Stomach (tissue), 9 donors: Measurements from ENCODE around the gene AMMECR1L. TPM values are rescaled to one million over a fixed set of nuclear protein-coding genes. Genes with fewer than 3 reads are reported as not detected.

Experiments used
- DNase-seq, 2 donors: peaks; one replicate each; pipeline versions ENCODE4 v3.0.0 to v3.0.0-alpha.2; 2013 to 2019
- H3K27ac ChIP-seq, 5 donors: fragments of 200-600 bp in 4 of 5; sonication (generic) in 4 of 5; one replicate each; pipeline ENCODE4 v1.5.1; 2013 to 2019; ENCODE audit warnings: mild to moderate bottlenecking in 1 of 5, moderate library complexity in 1 of 5
- H3K27me3 ChIP-seq, 3 donors: fragments of 200-600 bp; sonication (generic); one replicate each; pipeline ENCODE4 v1.5.1; 2017 to 2019; ENCODE audit warnings: mixed run types in 1 of 3
- H3K36me3 ChIP-seq, 4 donors: fragments of 200-600 bp; sonication (generic); 1 replicate in 3 of 4; 2 replicates in 1 of 4; pipeline ENCODE4 v1.5.1; 2016 to 2019
- H3K4me1 ChIP-seq, 4 donors: fragments of 200-600 bp; sonication (generic); one replicate each; pipeline ENCODE4 v1.5.1; 2016 to 2019
- H3K4me3 ChIP-seq, 4 donors: fragments of 200-600 bp; sonication (generic) in 3 of 4; one replicate each; pipeline ENCODE4 v1.5.1; 2016 to 2019; ENCODE audit warnings: mild to moderate bottlenecking in 1 of 4
- H3K9me3 ChIP-seq, 4 donors: fragments of 200-600 bp; sonication (generic); one replicate each; pipeline ENCODE4 v1.5.1; 2016 to 2019
- EP300 ChIP-seq: sonication (generic); formaldehyde crosslinking; IDR thresholded peaks from one replicate; pipeline ENCODE4 v1.6.1; 2017; ENCODE audit warnings: antibody characterized with exemption
- POLR2A ChIP-seq, 4 donors: fragments of 450-650 bp; IDR thresholded peaks; one replicate each; pipeline ENCODE4 v1.6.1; 2016; ENCODE audit warnings: antibody characterized with exemption in 4 of 4, control low read depth in 2 of 4, mild to moderate bottlenecking in 1 of 4, moderate library complexity in 1 of 4
- POLR2AphosphoS5 ChIP-seq, 3 donors: sonication (generic); formaldehyde crosslinking; IDR thresholded peaks; one replicate each; pipeline ENCODE4 v1.6.1; 2016; ENCODE audit warnings: antibody characterized with exemption in 3 of 3
- WGBS, 5 donors: extraction: QIAGEN DNeasy Blood & Tissue Kit in 3 of 5; methylation state at CpG; one replicate each; pipeline versions ENCODE4 v1.1.5 to v1.1.7; 2013 to 2018; 5-methylcytosine and 5-hydroxymethylcytosine counted together
- intact Hi-C: fragments of 100-400 bp; cut with DNase I; formaldehyde crosslinking; loops from one replicate; pipeline ENCODE4 v1.15.1; 2023; ENCODE audit warnings: low total_unique reads
- polyA plus RNA-seq, 3 donors: library from polyadenylated mRNA; stranded (reverse); fragments of 200-250 nt; gene quantifications; one replicate each; pipeline ENCODE4 v1.2.3, GENCODE V29; 2013
- total RNA-seq, 5 donors: library from RNA; depleted of rRNA; stranded (reverse); fragments of >200 nt; gene quantifications; one replicate each; pipeline versions ENCODE4 v1.1.0 to v1.2.3, GENCODE V29; 2014 to 2016
- TF ChIP-seq, protein P1 (sequence below), 7 experiments: fragments of 450-650 bp in 4 of 7; fragments of 200-600 bp in 3 of 7; sonication (generic) in 3 of 7; IDR thresholded peaks; one replicate each; pipeline ENCODE4 v1.5.1; 2016 to 2019; ENCODE audit warnings: antibody characterized with exemption in 7 of 7, control low read depth in 2 of 7, mild to moderate bottlenecking in 1 of 7
- donor health status: healthy with polysubstance abuse.
- donor health status: Bipolar disorder and iron deficiency.
- donor health status: healthy.

Gene AMMECR1L
- total and polyA plus RNA-seq, 8 donors = 1.4 to 19.8 (median 6.6) TPM

DNA sequence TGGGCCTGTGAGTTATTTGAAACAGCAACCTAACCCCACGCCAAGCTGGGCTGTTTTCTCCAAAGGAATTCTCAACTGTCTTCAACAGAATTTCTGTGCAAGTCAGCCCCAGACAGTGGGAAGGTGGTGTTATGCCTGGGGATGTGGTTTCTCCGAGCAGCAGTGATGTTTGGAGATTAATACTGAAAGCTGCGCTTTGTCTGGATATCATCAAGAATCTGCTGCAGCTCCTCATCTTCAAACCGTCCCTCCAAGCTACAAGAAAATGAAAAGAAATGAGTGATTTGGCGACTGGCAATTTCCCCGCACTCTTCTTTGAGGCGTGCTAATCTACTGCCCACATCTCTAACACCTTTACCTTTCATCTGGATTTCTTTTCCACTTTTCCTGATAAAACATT lies 37.8 kb downstream of the AMMECR1L start:
- H3K36me3 ChIP-seq = peaks cover 48 to 87% (median 84%) of the 10 kb centered on the region in 4 donors

DNA sequence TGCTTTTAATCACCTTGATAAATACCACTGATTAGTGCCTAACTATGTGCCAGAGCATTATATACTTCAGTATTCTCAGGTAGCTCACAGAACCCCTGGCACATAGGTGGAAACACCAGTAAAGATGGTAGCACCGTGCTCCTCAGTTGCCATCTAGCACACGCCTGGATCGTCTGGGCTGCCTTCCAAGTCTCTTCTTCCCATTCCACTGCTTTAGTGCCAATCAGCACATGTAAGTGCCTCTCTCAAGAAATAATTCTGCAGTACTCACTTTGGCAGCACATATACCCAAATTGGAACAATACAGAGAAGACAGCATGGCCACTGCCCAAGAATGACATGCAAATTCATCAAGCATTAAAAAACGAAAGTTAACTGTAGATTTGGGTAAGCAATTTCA lies 40.8 kb downstream of the AMMECR1L start:
- Histone ChIP-seq H3K27ac (no peak overlapping the region), H3K36me3 (peaks cover 37 to 57% (median 55%) of the 10 kb centered on the region in 4 donors), H3K9me3 (no peaks in the 10 kb centered on the region), H3K4me1 (no peaks in the 10 kb centered on the region), H3K27me3 (no peaks in the 10 kb centered on the region), H3K4me3 (no peak overlapping the region)
- TF ChIP-seq POLR2AphosphoS5 (IDR thresholded peaks at IDR 0.05) (no peak), EP300 (no peak), POLR2A (IDR thresholded peaks at IDR 0.05) (no peak)
- TF ChIP-seq, protein P1, sequence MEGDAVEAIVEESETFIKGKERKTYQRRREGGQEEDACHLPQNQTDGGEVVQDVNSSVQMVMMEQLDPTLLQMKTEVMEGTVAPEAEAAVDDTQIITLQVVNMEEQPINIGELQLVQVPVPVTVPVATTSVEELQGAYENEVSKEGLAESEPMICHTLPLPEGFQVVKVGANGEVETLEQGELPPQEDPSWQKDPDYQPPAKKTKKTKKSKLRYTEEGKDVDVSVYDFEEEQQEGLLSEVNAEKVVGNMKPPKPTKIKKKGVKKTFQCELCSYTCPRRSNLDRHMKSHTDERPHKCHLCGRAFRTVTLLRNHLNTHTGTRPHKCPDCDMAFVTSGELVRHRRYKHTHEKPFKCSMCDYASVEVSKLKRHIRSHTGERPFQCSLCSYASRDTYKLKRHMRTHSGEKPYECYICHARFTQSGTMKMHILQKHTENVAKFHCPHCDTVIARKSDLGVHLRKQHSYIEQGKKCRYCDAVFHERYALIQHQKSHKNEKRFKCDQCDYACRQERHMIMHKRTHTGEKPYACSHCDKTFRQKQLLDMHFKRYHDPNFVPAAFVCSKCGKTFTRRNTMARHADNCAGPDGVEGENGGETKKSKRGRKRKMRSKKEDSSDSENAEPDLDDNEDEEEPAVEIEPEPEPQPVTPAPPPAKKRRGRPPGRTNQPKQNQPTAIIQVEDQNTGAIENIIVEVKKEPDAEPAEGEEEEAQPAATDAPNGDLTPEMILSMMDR (IDR thresholded peaks at IDR 0.05) = no peak
- 81 to 92% (median 87%) methylated on average over 4 of the region's 4 CpGs for WGBS, 5 donors
- intact Hi-C loops = no loop called here
- no peak for DNase-seq

More for the DNA sequence above, 37.8 kb downstream of the AMMECR1L start:
- no peaks in the 10 kb centered on the region for H3K4me1 ChIP-seq
- no peak overlapping the region for H3K27ac ChIP-seq
- H3K9me3 ChIP-seq = no peaks in the 10 kb centered on the region
- no peaks in the 10 kb centered on the region for H3K27me3 ChIP-seq
- no peak for DNase-seq
- TF ChIP-seq, protein P1 (IDR thresholded peaks at IDR 0.05) = no peak
- TF ChIP-seq POLR2AphosphoS5 (IDR thresholded peaks at IDR 0.05) = no peak
- no peak for TF ChIP-seq EP300
- TF ChIP-seq POLR2A (IDR thresholded peaks at IDR 0.05) = no peak
- 84 to 91% (median 87%) methylated on average over 7 of the region's 7 CpGs for WGBS, 5 donors
- intact Hi-C loops = no loop called here
- H3K4me3 ChIP-seq = no peak overlapping the region

DNA sequence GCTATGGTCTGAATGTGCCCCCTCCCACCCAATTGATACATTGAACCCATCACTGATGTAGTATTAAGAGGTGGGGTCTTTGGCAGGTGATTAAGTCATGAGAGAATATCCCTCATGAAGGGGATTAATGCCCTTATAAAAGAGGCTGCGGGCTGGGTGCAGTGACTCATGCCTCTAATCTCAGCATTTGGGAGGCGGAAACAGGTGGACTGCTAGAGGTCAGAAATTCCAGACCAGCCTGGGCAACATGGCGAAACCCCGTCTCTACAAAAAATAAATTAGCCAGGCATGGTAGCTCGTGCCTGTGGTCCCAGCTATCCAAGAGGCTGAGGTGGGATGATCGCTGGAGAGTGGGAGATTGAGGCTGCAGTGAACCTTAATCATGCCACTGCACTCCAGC lies 42.1 kb downstream of the AMMECR1L start:
- 91 to 96% (median 93%) methylated on average over 6 of the region's 6 CpGs for WGBS, 5 donors
- Histone ChIP-seq H3K9me3 (no peaks in the 10 kb centered on the region), H3K4me1 (no peaks in the 10 kb centered on the region), H3K4me3 (no peak overlapping the region), H3K27me3 (no peaks in the 10 kb centered on the region), H3K36me3 (peaks cover 29 to 44% (median 42%) of the 10 kb centered on the region in 4 donors), H3K27ac (no peak overlapping the region)
- DNase-seq = no peak
- no peak for TF ChIP-seq POLR2A (IDR thresholded peaks at IDR 0.05)
- no peak for TF ChIP-seq POLR2AphosphoS5 (IDR thresholded peaks at IDR 0.05)
- TF ChIP-seq, protein P1 (IDR thresholded peaks at IDR 0.05) = no peak
- TF ChIP-seq EP300 = no peak
- intact Hi-C loops = no loop called here

DNA sequence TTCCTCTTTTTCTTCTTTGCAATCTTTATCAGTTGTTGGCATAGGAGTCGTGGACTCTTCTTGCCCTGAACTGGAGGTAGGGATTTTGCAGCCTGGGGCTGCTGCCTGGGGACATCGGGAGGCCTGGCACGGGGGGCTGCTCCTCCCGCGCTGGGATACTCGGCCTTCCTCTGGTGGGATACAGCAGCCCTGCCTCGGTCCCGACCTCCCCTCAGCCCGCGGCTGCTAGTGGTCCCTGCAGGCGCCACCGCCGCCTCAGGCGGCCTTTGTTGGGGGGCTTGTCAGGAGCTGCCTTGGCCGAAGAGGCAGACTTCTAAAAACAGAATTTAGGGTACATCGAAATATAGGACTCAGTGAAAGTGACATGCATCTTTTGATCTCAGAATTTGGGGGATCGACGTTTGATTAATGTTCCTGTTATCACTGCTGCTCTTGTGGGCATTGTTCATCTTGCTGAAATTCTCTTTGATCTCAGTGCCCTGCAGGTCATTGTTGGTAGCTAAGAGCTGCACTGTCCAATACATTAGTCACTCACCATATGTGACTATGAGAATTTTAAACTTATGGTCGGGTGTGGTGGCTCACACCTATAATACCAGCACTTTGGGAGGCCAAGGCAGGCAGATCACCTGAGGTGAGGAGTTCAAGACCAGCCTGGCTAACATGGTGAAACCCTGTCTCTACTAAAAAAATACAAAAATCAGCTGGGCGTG lies 44.1 kb downstream of the AMMECR1L start:
- DNase-seq = no peak
- no peaks in the 10 kb centered on the region for H3K4me1 ChIP-seq
- H3K27me3 ChIP-seq = no peaks in the 10 kb centered on the region
- TF ChIP-seq POLR2AphosphoS5 (IDR thresholded peaks at IDR 0.05) (no peak), EP300 (no peak), POLR2A (IDR thresholded peaks at IDR 0.05) (no peak)
- TF ChIP-seq, protein P1 (IDR thresholded peaks at IDR 0.05) = no peak
- no peaks in the 10 kb centered on the region for H3K9me3 ChIP-seq
- H3K36me3 ChIP-seq = peaks cover 9 to 24% (median 21%) of the 10 kb centered on the region in 4 donors
- intact Hi-C loops = no loop called here
- H3K4me3 ChIP-seq = no peak overlapping the region
- H3K27ac ChIP-seq = no peak overlapping the region
- WGBS, 5 donors = 74 to 85% (median 81%) methylated on average over 15 to 20 of the region's 20 CpGs
